ENCODE results near the gene AK2. TPM values are rescaled to one million over a fixed set of nuclear protein-coding genes. Genes with fewer than 3 reads are reported as not detected.

The AK2 gene
- total and polyA plus RNA-seq, 10 of the 15 experiments (the other 5 are each of a cell fraction or from before 2014, with no cell fraction given), result 52.3 to 500 (median 278) TPM

DNA sequence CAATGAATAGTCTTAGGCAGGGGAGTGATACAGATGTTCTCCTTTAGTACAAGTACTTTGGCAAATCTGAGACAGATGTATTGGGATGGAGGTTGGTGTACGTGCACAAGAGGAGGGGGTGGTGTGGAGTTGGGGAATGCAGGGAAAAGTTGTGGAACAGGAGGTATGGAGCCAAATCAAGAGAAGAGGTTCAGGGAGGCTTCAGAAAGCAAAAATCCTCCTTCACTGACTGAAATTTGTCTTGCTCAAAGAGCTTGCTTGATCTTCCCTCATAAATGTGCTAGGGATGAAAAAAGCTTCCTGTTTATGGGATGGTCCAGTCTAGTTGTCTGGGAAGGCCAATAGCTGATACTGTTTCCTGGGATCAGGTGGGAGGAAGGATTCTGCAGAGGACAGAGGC, 77.9 kb downstream of the AK2 start:
- no peak for FAIRE-seq
- TF ChIP-seq CREB1 (IDR thresholded peaks at IDR 0.05; ENCODE audit: low read depth), result no peak
- TF ChIP-seq ZNF622 (IDR thresholded peaks at IDR 0.05), result no peak
- TF ChIP-seq TBL1XR1 (IDR thresholded peaks at IDR 0.05; ENCODE audit: low read depth, low read length), result no peak
- no peak for TF ChIP-seq DPF2 (IDR thresholded peaks at IDR 0.05)
- TF ChIP-seq IRF4 (IDR thresholded peaks at IDR 0.05; ENCODE audit: low read depth, low read length), result no peak
- Histone ChIP-seq H3K79me2 (ENCODE audit: control insufficient read depth, insufficient read depth, low read length) (peaks cover 70% of the 10 kb centered on the region), H3K4me1 (ENCODE audit: control insufficient read depth, insufficient read depth, low read length) (peaks cover 19% of the 10 kb centered on the region), H3K4me2 (ENCODE audit: control insufficient read depth, insufficient read depth) (peak overlapping the region; percentile 21; the same call in 1 of the 2 replicates), H3K36me3 (ENCODE audit: control insufficient read depth in 2 of 2, insufficient read depth in 2 of 2, low read length in 1 of 2) (no peaks in the 10 kb centered on the region), H3K27me3 (replicated peaks in 1 of 2; ENCODE audit: control insufficient read depth in 2 of 2, insufficient read depth in 2 of 2, low read length in 1 of 2) (no peaks in the 10 kb centered on the region), H2AFZ (ENCODE audit: control insufficient read depth, low read depth, low read length) (no peak overlapping the region), H3K27ac (ENCODE audit: control insufficient read depth, insufficient read depth) (peak overlapping the region; percentile 10; the same call in 1 of the 2 replicates), H3K9ac (ENCODE audit: control insufficient read depth, insufficient read depth, low read length) (no peak overlapping the region), H3K9me3 (replicated peaks; ENCODE audit: control insufficient read depth, insufficient read depth, low read length) (no peaks in the 10 kb centered on the region; the same call in 2 of the 3 replicates), H4K20me1 (ENCODE audit: control insufficient read depth, insufficient read depth) (no peaks in the 10 kb centered on the region), H3K4me3 (no peak overlapping the region; the same call in 1 of the 2 replicates)
- ChIA-PET SMC1A (ENCODE audit: uncharacterized antibody, unreplicated experiment) (interaction anchor here (0.6 to 2.6 kb wide), 17 partner anchors 10 to 1019 kb away, joined by 3 to 14 read pairs (median 4); no protein-coding TSS in a partner anchor), CTCF (interaction anchor here (0.6 to 2.5 kb wide), 5 partner anchors 11 to 246 kb away, joined by 3 to 6 read pairs (median 4); no protein-coding TSS in a partner anchor), RAD21 (ENCODE audit: unreplicated experiment) (interaction anchor here (0.9 to 6.5 kb wide), 7 partner anchors 22 to 74 kb away, joined by 3 to 38 read pairs (median 5); no protein-coding TSS in a partner anchor), POLR2A (interaction anchor here (1.0 to 1.3 kb wide), 5 partner anchors 15 to 76 kb away, joined by 3 to 5 read pairs (median 3); no protein-coding TSS in a partner anchor)
- 38% methylated on average over 1 of the region's 1 CpG for WGBS (ENCODE audit: insufficient coverage, insufficient replicate concordance, low lambda C conversion rate, missing lambda C conversion rate)
- no peak for ATAC-seq
- intact Hi-C loops (cut with micrococcal nuclease; ENCODE audit: unreplicated experiment) (no loop called here), in situ Hi-C loops (cut with MboI) (no loop called here)
- DNase-seq (ENCODE audit: low read depth, low spot score), result no peak
- no TSS peak for BruUV-seq (replicated peaks)

Other genes starting within 250 kb of the AK2 start
Only the 7 nearest of the 9 such genes appear.
- 40.7 and 49.1 TPM in 2 replicates for gene S100PBP, start 219.2 kb downstream of the AK2 start, total RNA-seq (2014; rRNA removed)
- gene S100PBP, start 219.2 kb downstream of the AK2 start, total RNA-seq (2014; rRNA removed; fragmentation: Illumina TruSeq; extraction: Trizol), result 50.5 and 59.0 TPM in 2 replicates
- gene S100PBP, start 219.2 kb downstream of the AK2 start, total RNA-seq (2021), result 55.7 and 56.5 TPM in 2 replicates
- 98.3 and 138 TPM in 2 replicates for gene S100PBP, start 219.2 kb downstream of the AK2 start, polyA plus RNA-seq (2011; rRNA removed)
- 40.4 and 51.5 TPM in 2 replicates for gene S100PBP, start 219.2 kb downstream of the AK2 start, polyA plus RNA-seq (2014; fragmentation: Illumina TruSeq; extraction: Trizol)
- gene S100PBP, start 219.2 kb downstream of the AK2 start, polyA plus RNA-seq (2014; fragmentation: Nextera tagmentation; extraction: Ambion mirVana), result 10 to 100 TPM; 17.0 to 19.1 TPM
- gene S100PBP, start 219.2 kb downstream of the AK2 start, polyA plus RNA-seq (2014; rRNA removed), result 38.3 and 45.2 TPM in 2 replicates
- gene S100PBP, start 219.2 kb downstream of the AK2 start, polyA plus RNA-seq (2016; fragmentation: Nextera tagmentation; extraction: Ambion mirVana), result 10 to 100 TPM; 34.6 to 38.8 TPM
- not detected in 2 replicates for gene FNDC5, start 166.0 kb downstream of the AK2 start, total RNA-seq (2014; rRNA removed)
- gene FNDC5, start 166.0 kb downstream of the AK2 start, total RNA-seq (2014; rRNA removed; fragmentation: Illumina TruSeq; extraction: Trizol), result not detected in 2 replicates
- gene FNDC5, start 166.0 kb downstream of the AK2 start, total RNA-seq (2021), result not detected in 2 replicates
- 0.23 and 0.36 TPM in 2 replicates for gene FNDC5, start 166.0 kb downstream of the AK2 start, polyA plus RNA-seq (2011; rRNA removed)
- 0.01 TPM in 1 of 2 replicates, not detected in the other for gene FNDC5, start 166.0 kb downstream of the AK2 start, polyA plus RNA-seq (2014; fragmentation: Illumina TruSeq; extraction: Trizol)
- gene FNDC5, start 166.0 kb downstream of the AK2 start, polyA plus RNA-seq (2014; fragmentation: Nextera tagmentation; extraction: Ambion mirVana), result under 1 TPM; 0.14 to 0.26 TPM
- gene FNDC5, start 166.0 kb downstream of the AK2 start, polyA plus RNA-seq (2014; rRNA removed), result not detected in 2 replicates
- under 1 TPM; 0.11 to 0.29 TPM for gene FNDC5, start 166.0 kb downstream of the AK2 start, polyA plus RNA-seq (2016; fragmentation: Nextera tagmentation; extraction: Ambion mirVana)
- not detected in 2 replicates for gene HPCA, start 150.4 kb downstream of the AK2 start, total RNA-seq (2014; rRNA removed)
- gene HPCA, start 150.4 kb downstream of the AK2 start, total RNA-seq (2014; rRNA removed; fragmentation: Illumina TruSeq; extraction: Trizol), result not detected in 2 replicates
- gene HPCA, start 150.4 kb downstream of the AK2 start, total RNA-seq (2021), result not detected in 2 replicates
- gene HPCA, start 150.4 kb downstream of the AK2 start, polyA plus RNA-seq (2011; rRNA removed), result 0.11 TPM in 1 of 2 replicates, not detected in the other
- gene HPCA, start 150.4 kb downstream of the AK2 start, polyA plus RNA-seq (2014; fragmentation: Illumina TruSeq; extraction: Trizol), result not detected in 2 replicates
- gene HPCA, start 150.4 kb downstream of the AK2 start, polyA plus RNA-seq (2014; fragmentation: Nextera tagmentation; extraction: Ambion mirVana), result not detected
- gene HPCA, start 150.4 kb downstream of the AK2 start, polyA plus RNA-seq (2014; rRNA removed), result not detected in 2 replicates
- not detected for gene HPCA, start 150.4 kb downstream of the AK2 start, polyA plus RNA-seq (2016; fragmentation: Nextera tagmentation; extraction: Ambion mirVana)
- gene TMEM54, start 135.5 kb downstream of the AK2 start, total RNA-seq (2014; rRNA removed), result 0.34 and 0.71 TPM in 2 replicates
- gene TMEM54, start 135.5 kb downstream of the AK2 start, total RNA-seq (2014; rRNA removed; fragmentation: Illumina TruSeq; extraction: Trizol), result 0.18 and 0.45 TPM in 2 replicates
- gene TMEM54, start 135.5 kb downstream of the AK2 start, total RNA-seq (2021), result 0.59 and 1.1 TPM in 2 replicates
- gene TMEM54, start 135.5 kb downstream of the AK2 start, polyA plus RNA-seq (2011; rRNA removed), result 0.63 and 0.80 TPM in 2 replicates
- 0.16 TPM in 1 of 2 replicates, not detected in the other for gene TMEM54, start 135.5 kb downstream of the AK2 start, polyA plus RNA-seq (2014; fragmentation: Illumina TruSeq; extraction: Trizol)
- under 1 TPM in 1 of 2 experiments, not detected in 1; 0.07 TPM for gene TMEM54, start 135.5 kb downstream of the AK2 start, polyA plus RNA-seq (2014; fragmentation: Nextera tagmentation; extraction: Ambion mirVana)
- 0.56 and 0.76 TPM in 2 replicates for gene TMEM54, start 135.5 kb downstream of the AK2 start, polyA plus RNA-seq (2014; rRNA removed)
- gene TMEM54, start 135.5 kb downstream of the AK2 start, polyA plus RNA-seq (2016; fragmentation: Nextera tagmentation; extraction: Ambion mirVana), result under 1 TPM; 0.71 to 0.94 TPM
- 17.2 and 17.6 TPM in 2 replicates for gene RNF19B, start 72.1 kb downstream of the AK2 start, total RNA-seq (2014; rRNA removed)
- gene RNF19B, start 72.1 kb downstream of the AK2 start, total RNA-seq (2014; rRNA removed; fragmentation: Illumina TruSeq; extraction: Trizol), result 15.5 and 16.7 TPM in 2 replicates
- gene RNF19B, start 72.1 kb downstream of the AK2 start, total RNA-seq (2021), result 30.3 and 32.2 TPM in 2 replicates
- gene RNF19B, start 72.1 kb downstream of the AK2 start, polyA plus RNA-seq (2011; rRNA removed), result 21.7 and 32.6 TPM in 2 replicates
- gene RNF19B, start 72.1 kb downstream of the AK2 start, polyA plus RNA-seq (2014; fragmentation: Illumina TruSeq; extraction: Trizol), result 23.1 and 24.9 TPM in 2 replicates
- gene RNF19B, start 72.1 kb downstream of the AK2 start, polyA plus RNA-seq (2014; fragmentation: Nextera tagmentation; extraction: Ambion mirVana), result 1 to 10 TPM; 4.3 to 9.1 TPM
- gene RNF19B, start 72.1 kb downstream of the AK2 start, polyA plus RNA-seq (2014; rRNA removed), result 23.4 and 24.2 TPM in 2 replicates
- gene RNF19B, start 72.1 kb downstream of the AK2 start, polyA plus RNA-seq (2016; fragmentation: Nextera tagmentation; extraction: Ambion mirVana), result 1 to 10 TPM; 2.8 to 4.0 TPM
- 0.16 and 0.85 TPM in 2 replicates for gene AZIN2, start 44.3 kb upstream of the AK2 start, total RNA-seq (2014; rRNA removed)
- 0.31 TPM in 1 of 2 replicates, not detected in the other for gene AZIN2, start 44.3 kb upstream of the AK2 start, total RNA-seq (2014; rRNA removed; fragmentation: Illumina TruSeq; extraction: Trizol)
- gene AZIN2, start 44.3 kb upstream of the AK2 start, total RNA-seq (2021), result 0.19 and 0.31 TPM in 2 replicates
- 0.04 and 0.14 TPM in 2 replicates for gene AZIN2, start 44.3 kb upstream of the AK2 start, polyA plus RNA-seq (2011; rRNA removed)
- 0.03 and 0.12 TPM in 2 replicates for gene AZIN2, start 44.3 kb upstream of the AK2 start, polyA plus RNA-seq (2014; fragmentation: Illumina TruSeq; extraction: Trizol)
- under 1 TPM; 0.02 to 0.05 TPM for gene AZIN2, start 44.3 kb upstream of the AK2 start, polyA plus RNA-seq (2014; fragmentation: Nextera tagmentation; extraction: Ambion mirVana)
- gene AZIN2, start 44.3 kb upstream of the AK2 start, polyA plus RNA-seq (2014; rRNA removed), result 0.15 and 0.52 TPM in 2 replicates
- under 1 TPM; 0.33 to 0.35 TPM for gene AZIN2, start 44.3 kb upstream of the AK2 start, polyA plus RNA-seq (2016; fragmentation: Nextera tagmentation; extraction: Ambion mirVana)
- gene TRIM62, start 145.2 kb upstream of the AK2 start, total RNA-seq (2014; rRNA removed), result 1.2 and 2.2 TPM in 2 replicates
- 0.69 and 1.0 TPM in 2 replicates for gene TRIM62, start 145.2 kb upstream of the AK2 start, total RNA-seq (2014; rRNA removed; fragmentation: Illumina TruSeq; extraction: Trizol)
- 4.1 and 4.2 TPM in 2 replicates for gene TRIM62, start 145.2 kb upstream of the AK2 start, total RNA-seq (2021)
- 0.37 and 0.99 TPM in 2 replicates for gene TRIM62, start 145.2 kb upstream of the AK2 start, polyA plus RNA-seq (2011; rRNA removed)
- 2.7 and 2.8 TPM in 2 replicates for gene TRIM62, start 145.2 kb upstream of the AK2 start, polyA plus RNA-seq (2014; fragmentation: Illumina TruSeq; extraction: Trizol)
- gene TRIM62, start 145.2 kb upstream of the AK2 start, polyA plus RNA-seq (2014; fragmentation: Nextera tagmentation; extraction: Ambion mirVana), result under 1 TPM; 0.52 to 0.55 TPM
- 2.6 and 2.8 TPM in 2 replicates for gene TRIM62, start 145.2 kb upstream of the AK2 start, polyA plus RNA-seq (2014; rRNA removed)
- gene TRIM62, start 145.2 kb upstream of the AK2 start, polyA plus RNA-seq (2016; fragmentation: Nextera tagmentation; extraction: Ambion mirVana), result 1 to 10 TPM; 1.9 TPM